ENCODE results near the gene RCE1.

The RCE1 gene

GRCh38 chr11:66857927-66858185 is 14.6 kb downstream of the RCE1 start:
- no peak for DNase-seq

- no peak for DNase-seq
Observed at GRCh38 chr11:66858186-66858938, 15.1 kb downstream of the RCE1 start.

GRCh38 chr11:66858939-66859685 is 15.9 kb downstream of the RCE1 start:
- no peak for DNase-seq

GRCh38 chr11:66859686-66860448 is 16.6 kb downstream of the RCE1 start:
- no peak for DNase-seq

GRCh38 chr11:66860449-66860831 is 17.2 kb downstream of the RCE1 start:
- DNase-seq, result no peak

- no peak for DNase-seq
Observed at GRCh38 chr11:66861038-66861773, 18.0 kb downstream of the RCE1 start.

- DNase-seq, result no peak
Observed at GRCh38 chr11:66861774-66862558, 18.7 kb downstream of the RCE1 start.

GRCh38 chr11:66862559-66863037 is 19.4 kb downstream of the RCE1 start:
- no peak for DNase-seq

GRCh38 chr11:66863428-66864125 is 20.3 kb downstream of the RCE1 start:
- DNase-seq, result no peak

- DNase-seq, result no peak
Observed at GRCh38 chr11:66864172-66864901, 21.1 kb downstream of the RCE1 start.

GRCh38 chr11:66864924-66865697 is 21.9 kb downstream of the RCE1 start:
- no peak for DNase-seq

- DNase-seq, result no peak
Observed at GRCh38 chr11:66866007-66866406, 22.8 kb downstream of the RCE1 start.

GRCh38 chr11:66866511-66866986 is 23.3 kb downstream of the RCE1 start:
- DNase-seq, result no peak

GRCh38 chr11:66867425-66868040 is 24.3 kb downstream of the RCE1 start:
- no peak for DNase-seq

- DNase-seq, result no peak
Observed at GRCh38 chr11:66868082-66868725, 25.0 kb downstream of the RCE1 start.

- DNase-seq, result peak; percentile 69
Observed at GRCh38 chr11:66868726-66869566, 25.7 kb downstream of the RCE1 start.

- no peak for DNase-seq
Observed at GRCh38 chr11:66869567-66869870, 26.3 kb downstream of the RCE1 start.

GRCh38 chr11:66870131-66870530 is 26.9 kb downstream of the RCE1 start:
- no peak for DNase-seq
